ENCODE measurements around the gene SLC18A2.

DNA sequence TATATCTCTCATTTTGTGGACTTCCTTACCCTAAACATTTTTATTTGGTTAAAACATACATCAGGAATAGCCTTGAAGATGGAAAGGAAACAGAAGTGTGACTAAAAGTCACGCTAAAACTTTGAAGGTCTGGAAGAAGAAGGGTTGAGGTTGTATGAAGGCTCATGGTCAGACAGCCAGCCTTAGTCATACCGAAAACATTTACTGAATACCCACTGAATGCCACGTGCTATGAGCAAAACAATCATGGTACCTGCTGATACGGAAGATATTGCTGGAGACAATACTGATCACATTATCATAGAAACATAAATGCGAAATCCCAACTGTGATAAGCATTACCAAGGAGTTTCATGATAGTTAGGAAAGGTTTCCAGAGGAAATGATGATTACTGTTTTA is 70.3 kb downstream of the SLC18A2 start:
- TF ChIP-seq, protein P1, sequence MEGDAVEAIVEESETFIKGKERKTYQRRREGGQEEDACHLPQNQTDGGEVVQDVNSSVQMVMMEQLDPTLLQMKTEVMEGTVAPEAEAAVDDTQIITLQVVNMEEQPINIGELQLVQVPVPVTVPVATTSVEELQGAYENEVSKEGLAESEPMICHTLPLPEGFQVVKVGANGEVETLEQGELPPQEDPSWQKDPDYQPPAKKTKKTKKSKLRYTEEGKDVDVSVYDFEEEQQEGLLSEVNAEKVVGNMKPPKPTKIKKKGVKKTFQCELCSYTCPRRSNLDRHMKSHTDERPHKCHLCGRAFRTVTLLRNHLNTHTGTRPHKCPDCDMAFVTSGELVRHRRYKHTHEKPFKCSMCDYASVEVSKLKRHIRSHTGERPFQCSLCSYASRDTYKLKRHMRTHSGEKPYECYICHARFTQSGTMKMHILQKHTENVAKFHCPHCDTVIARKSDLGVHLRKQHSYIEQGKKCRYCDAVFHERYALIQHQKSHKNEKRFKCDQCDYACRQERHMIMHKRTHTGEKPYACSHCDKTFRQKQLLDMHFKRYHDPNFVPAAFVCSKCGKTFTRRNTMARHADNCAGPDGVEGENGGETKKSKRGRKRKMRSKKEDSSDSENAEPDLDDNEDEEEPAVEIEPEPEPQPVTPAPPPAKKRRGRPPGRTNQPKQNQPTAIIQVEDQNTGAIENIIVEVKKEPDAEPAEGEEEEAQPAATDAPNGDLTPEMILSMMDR (IDR thresholded peaks at IDR 0.05) = no peak
- no peak for TF ChIP-seq EZH2phosphoT487 (IDR thresholded peaks at IDR 0.05)
- TF ChIP-seq EZH2 (IDR thresholded peaks at IDR 0.05) = no peak
